Stomach (tissue), 9 donors: ENCODE data around the gene ARF6. TPM values are rescaled to one million over a fixed set of nuclear protein-coding genes. Genes with fewer than 3 reads are reported as not detected.

Source experiments
- DNase-seq, 2 donors: peaks; one replicate each; pipeline versions ENCODE4 v3.0.0 to v3.0.0-alpha.2; 2013 to 2019
- H3K27ac ChIP-seq, 5 donors: fragments of 200-600 bp in 4 of 5; sonication (generic) in 4 of 5; one replicate each; pipeline ENCODE4 v1.5.1; 2013 to 2019; ENCODE audit warnings: mild to moderate bottlenecking in 1 of 5, moderate library complexity in 1 of 5
- H3K27me3 ChIP-seq, 3 donors: fragments of 200-600 bp; sonication (generic); one replicate each; pipeline ENCODE4 v1.5.1; 2017 to 2019; ENCODE audit warnings: mixed run types in 1 of 3
- H3K36me3 ChIP-seq, 4 donors: fragments of 200-600 bp; sonication (generic); 1 replicate in 3 of 4; 2 replicates in 1 of 4; pipeline ENCODE4 v1.5.1; 2016 to 2019
- H3K4me1 ChIP-seq, 4 donors: fragments of 200-600 bp; sonication (generic); one replicate each; pipeline ENCODE4 v1.5.1; 2016 to 2019
- H3K4me3 ChIP-seq, 4 donors: fragments of 200-600 bp; sonication (generic) in 3 of 4; one replicate each; pipeline ENCODE4 v1.5.1; 2016 to 2019; ENCODE audit warnings: mild to moderate bottlenecking in 1 of 4
- H3K9me3 ChIP-seq, 4 donors: fragments of 200-600 bp; sonication (generic); one replicate each; pipeline ENCODE4 v1.5.1; 2016 to 2019
- EP300 ChIP-seq: sonication (generic); formaldehyde crosslinking; IDR thresholded peaks from one replicate; pipeline ENCODE4 v1.6.1; 2017; ENCODE audit warnings: antibody characterized with exemption
- POLR2A ChIP-seq, 4 donors: fragments of 450-650 bp; IDR thresholded peaks; one replicate each; pipeline ENCODE4 v1.6.1; 2016; ENCODE audit warnings: antibody characterized with exemption in 4 of 4, control low read depth in 2 of 4, mild to moderate bottlenecking in 1 of 4, moderate library complexity in 1 of 4
- POLR2AphosphoS5 ChIP-seq, 3 donors: sonication (generic); formaldehyde crosslinking; IDR thresholded peaks; one replicate each; pipeline ENCODE4 v1.6.1; 2016; ENCODE audit warnings: antibody characterized with exemption in 3 of 3
- WGBS, 5 donors: extraction: QIAGEN DNeasy Blood & Tissue Kit in 3 of 5; methylation state at CpG; one replicate each; pipeline versions ENCODE4 v1.1.5 to v1.1.7; 2013 to 2018; 5-methylcytosine and 5-hydroxymethylcytosine counted together
- intact Hi-C: fragments of 100-400 bp; cut with DNase I; formaldehyde crosslinking; loops from one replicate; pipeline ENCODE4 v1.15.1; 2023; ENCODE audit warnings: low total_unique reads
- polyA plus RNA-seq, 3 donors: library from polyadenylated mRNA; stranded (reverse); fragments of 200-250 nt; gene quantifications; one replicate each; pipeline ENCODE4 v1.2.3, GENCODE V29; 2013
- total RNA-seq, 5 donors: library from RNA; depleted of rRNA; stranded (reverse); fragments of >200 nt; gene quantifications; one replicate each; pipeline versions ENCODE4 v1.1.0 to v1.2.3, GENCODE V29; 2014 to 2016
- TF ChIP-seq, protein P1 (sequence below), 7 experiments: fragments of 450-650 bp in 4 of 7; fragments of 200-600 bp in 3 of 7; sonication (generic) in 3 of 7; IDR thresholded peaks; one replicate each; pipeline ENCODE4 v1.5.1; 2016 to 2019; ENCODE audit warnings: antibody characterized with exemption in 7 of 7, control low read depth in 2 of 7, mild to moderate bottlenecking in 1 of 7
- donor health status: healthy with polysubstance abuse.
- donor health status: Bipolar disorder and iron deficiency.
- donor health status: healthy.

The ARF6 gene
- total and polyA plus RNA-seq, 8 donors, result 19.8 to 104 (median 48.4) TPM

DNA sequence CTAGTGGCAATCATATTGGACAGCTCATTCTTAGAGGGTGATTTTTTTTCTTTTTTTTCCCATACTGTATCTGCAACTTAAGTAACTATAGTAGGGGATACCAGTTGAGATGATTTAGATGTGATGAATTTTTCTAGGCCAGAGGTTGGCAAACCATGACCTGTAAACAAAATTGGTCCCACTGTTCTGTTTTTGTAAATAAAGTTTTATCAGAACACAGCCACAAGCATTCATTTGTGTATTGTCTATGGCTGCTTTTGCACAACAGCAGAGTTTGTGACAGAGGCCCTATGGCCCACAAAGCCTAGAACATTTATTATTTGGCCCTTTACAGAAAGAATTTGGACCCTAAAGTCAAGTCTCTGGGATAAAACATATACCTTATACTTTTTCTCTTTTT, 11.4 kb downstream of the ARF6 start:
- peaks cover 3 to 19% (median 6%) of the 10 kb centered on the region in 4 donors for H3K4me1 ChIP-seq
- no peak overlapping the region for H3K27ac ChIP-seq
- no peak overlapping the region for H3K4me3 ChIP-seq
- no peaks in the 10 kb centered on the region for H3K9me3 ChIP-seq
- H3K36me3 ChIP-seq, result no peaks in the 10 kb centered on the region
- TF ChIP-seq POLR2A (IDR thresholded peaks at IDR 0.05) (no peak), EP300 (no peak), POLR2AphosphoS5 (IDR thresholded peaks at IDR 0.05) (no peak)
- TF ChIP-seq, protein P1, sequence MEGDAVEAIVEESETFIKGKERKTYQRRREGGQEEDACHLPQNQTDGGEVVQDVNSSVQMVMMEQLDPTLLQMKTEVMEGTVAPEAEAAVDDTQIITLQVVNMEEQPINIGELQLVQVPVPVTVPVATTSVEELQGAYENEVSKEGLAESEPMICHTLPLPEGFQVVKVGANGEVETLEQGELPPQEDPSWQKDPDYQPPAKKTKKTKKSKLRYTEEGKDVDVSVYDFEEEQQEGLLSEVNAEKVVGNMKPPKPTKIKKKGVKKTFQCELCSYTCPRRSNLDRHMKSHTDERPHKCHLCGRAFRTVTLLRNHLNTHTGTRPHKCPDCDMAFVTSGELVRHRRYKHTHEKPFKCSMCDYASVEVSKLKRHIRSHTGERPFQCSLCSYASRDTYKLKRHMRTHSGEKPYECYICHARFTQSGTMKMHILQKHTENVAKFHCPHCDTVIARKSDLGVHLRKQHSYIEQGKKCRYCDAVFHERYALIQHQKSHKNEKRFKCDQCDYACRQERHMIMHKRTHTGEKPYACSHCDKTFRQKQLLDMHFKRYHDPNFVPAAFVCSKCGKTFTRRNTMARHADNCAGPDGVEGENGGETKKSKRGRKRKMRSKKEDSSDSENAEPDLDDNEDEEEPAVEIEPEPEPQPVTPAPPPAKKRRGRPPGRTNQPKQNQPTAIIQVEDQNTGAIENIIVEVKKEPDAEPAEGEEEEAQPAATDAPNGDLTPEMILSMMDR (IDR thresholded peaks at IDR 0.05), result no peak
- H3K27me3 ChIP-seq, result no peaks in the 10 kb centered on the region
- no peak for DNase-seq
- intact Hi-C loops, result no loop called here

DNA sequence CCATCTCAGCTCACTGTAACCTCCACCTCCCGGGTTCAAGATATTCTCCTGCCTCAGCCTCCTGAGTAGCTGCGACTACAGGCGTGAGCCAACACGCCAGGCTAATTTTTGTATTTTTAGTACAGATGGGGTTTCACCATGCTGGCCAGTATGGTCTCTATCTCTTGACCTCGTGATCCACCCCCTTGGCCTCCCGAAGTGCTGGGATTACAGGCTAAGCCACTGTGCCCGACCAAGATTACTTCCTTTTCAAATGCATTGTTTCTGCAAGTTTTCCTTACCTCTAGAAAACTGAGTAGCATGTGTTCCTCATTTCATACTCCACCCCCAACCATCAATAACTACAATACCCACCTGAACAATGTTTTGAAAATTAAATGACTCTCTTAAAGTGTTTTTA, 13.1 kb downstream of the ARF6 start:
- Histone ChIP-seq H3K36me3 (no peaks in the 10 kb centered on the region), H3K27me3 (no peaks in the 10 kb centered on the region), H3K27ac (no peak overlapping the region), H3K4me1 (peaks cover 0 to 21% (median 6%) of the 10 kb centered on the region in 4 donors), H3K9me3 (no peaks in the 10 kb centered on the region), H3K4me3 (no peak overlapping the region)
- TF ChIP-seq POLR2A (IDR thresholded peaks at IDR 0.05) (no peak), POLR2AphosphoS5 (IDR thresholded peaks at IDR 0.05) (no peak), EP300 (no peak)
- TF ChIP-seq, protein P1 (IDR thresholded peaks at IDR 0.05), result no peak
- DNase-seq, result no peak
- intact Hi-C loops, result no loop called here
- WGBS, 5 donors, result 75 to 83% (median 80%) methylated on average over 7 of the region's 7 CpGs

DNA sequence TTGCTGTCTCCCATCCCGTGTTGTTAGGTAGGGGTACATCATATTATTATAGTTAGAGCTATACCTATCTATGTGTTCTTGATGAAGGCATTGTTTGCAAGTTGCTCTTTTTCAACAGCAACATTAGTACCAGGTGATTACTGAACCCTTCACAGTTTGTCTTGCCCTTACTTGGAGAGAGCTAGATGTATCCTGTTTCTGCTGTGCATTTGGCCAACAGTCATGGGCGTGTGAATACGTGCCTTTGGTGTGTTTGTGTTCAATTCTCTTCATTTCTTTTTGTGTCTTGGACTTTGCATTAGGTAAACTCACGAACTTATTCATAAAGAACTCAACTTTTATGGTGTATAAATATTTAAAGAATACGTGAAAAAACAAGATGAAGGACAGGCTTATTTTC, 14.3 kb downstream of the ARF6 start:
- peaks cover 0 to 31% (median 6%) of the 10 kb centered on the region in 4 donors for H3K4me1 ChIP-seq
- TF ChIP-seq, protein P1 (IDR thresholded peaks at IDR 0.05), result no peak
- no peak for TF ChIP-seq POLR2AphosphoS5 (IDR thresholded peaks at IDR 0.05)
- TF ChIP-seq EP300, result no peak
- TF ChIP-seq POLR2A (IDR thresholded peaks at IDR 0.05), result no peak
- no peaks in the 10 kb centered on the region for H3K9me3 ChIP-seq
- DNase-seq, result no peak
- no peaks in the 10 kb centered on the region for H3K27me3 ChIP-seq
- H3K36me3 ChIP-seq, result no peaks in the 10 kb centered on the region
- 41 to 63% (median 49%) methylated on average over 5 of the region's 5 CpGs for WGBS, 5 donors
- intact Hi-C loops, result no loop called here
- peak overlapping the region in 2 of 5 donors; percentile 51 to 77 for H3K27ac ChIP-seq
- H3K4me3 ChIP-seq, result no peak overlapping the region

DNA sequence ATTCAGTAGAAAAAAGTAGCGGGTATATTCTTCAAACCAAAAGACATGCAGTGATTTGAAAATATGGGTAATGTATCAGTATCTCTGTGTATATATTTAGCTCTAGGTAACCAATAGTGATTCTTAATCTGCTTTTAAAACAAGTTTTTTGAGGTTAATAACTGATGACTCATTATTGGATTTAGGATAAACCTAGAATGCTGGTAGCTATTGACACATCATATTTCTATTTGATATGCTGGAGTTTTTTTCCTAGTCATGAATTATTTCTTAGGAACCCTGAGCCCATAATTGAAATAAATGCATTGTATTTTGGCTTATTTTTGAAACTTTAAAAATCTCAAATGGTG, 15.5 kb downstream of the ARF6 start:
- intact Hi-C loops, result no loop called here
- TF ChIP-seq, protein P1 (IDR thresholded peaks at IDR 0.05), result no peak
- TF ChIP-seq EP300 (no peak), POLR2A (IDR thresholded peaks at IDR 0.05) (no peak), POLR2AphosphoS5 (IDR thresholded peaks at IDR 0.05) (no peak)
- peak overlapping the region in 4 of 5 donors; percentile 1 to 77 (median 50) for H3K27ac ChIP-seq
- no peaks in the 10 kb centered on the region for H3K36me3 ChIP-seq
- no peaks in the 10 kb centered on the region for H3K27me3 ChIP-seq
- H3K4me1 ChIP-seq, result peaks cover 0 to 33% (median 6%) of the 10 kb centered on the region in 4 donors
- H3K9me3 ChIP-seq, result no peaks in the 10 kb centered on the region
- no peak for DNase-seq
- H3K4me3 ChIP-seq, result no peak overlapping the region
- 0 to 4% (median 2%) methylated on average over 1 of the region's 1 CpG for WGBS, 5 donors
